ENCODE measurements around the gene KCNIP4. TPM values are rescaled to one million over a fixed set of nuclear protein-coding genes. Genes with fewer than 3 reads are reported as not detected.

KCNIP4 gene
- total and polyA plus RNA-seq, 2 donors (not counting 3 experiments of a cell fraction or from before 2014, with no cell fraction given), result not detected

- BruUV-seq (replicated peaks), result no TSS peak
Observed at GRCh38 chr4:21733894-21734630, 214.5 kb downstream of the KCNIP4 start.

DNA sequence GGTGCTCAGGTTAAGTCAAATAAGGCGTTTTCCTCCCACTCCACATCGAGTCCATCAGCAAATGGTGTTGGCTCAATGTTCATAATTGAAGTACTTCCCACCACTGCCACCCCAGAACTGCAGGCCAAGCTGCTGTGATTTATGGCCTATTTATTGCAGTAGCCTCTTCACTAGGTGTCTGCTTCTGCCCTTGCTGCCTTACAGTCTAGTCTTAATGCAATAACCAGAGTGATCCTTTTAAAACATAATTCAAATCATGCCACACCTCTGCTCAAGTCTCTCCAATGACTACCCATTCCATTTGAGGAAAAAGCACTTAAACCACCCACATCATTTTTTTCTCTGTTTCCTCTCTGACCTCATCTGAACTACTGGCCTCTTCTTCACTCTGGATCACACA lies 220.3 kb downstream of the KCNIP4 start:
- Histone ChIP-seq H4K20me1 (replicated peaks; ENCODE audit: control insufficient read depth, extremely low read depth, insufficient read depth, low read length) (no peaks in the 10 kb centered on the region), H2AFZ (ENCODE audit: low read depth, low read length) (no peak overlapping the region), H3K27ac (ENCODE audit: insufficient read depth, low read depth, low read length) (no peak overlapping the region), H3K27me3 (ENCODE audit: control insufficient read depth in 2 of 2, insufficient read depth in 2 of 2, low read length in 2 of 2) (peaks cover 0 to 2% of the 10 kb centered on the region in 2 experiments), H3K4me2 (ENCODE audit: insufficient read depth, low read length) (no peak overlapping the region), H3K9me3 (replicated peaks; ENCODE audit: control insufficient read depth, insufficient read depth, low read length) (no peaks in the 10 kb centered on the region), H3K9ac (replicated peaks; ENCODE audit: extremely low read depth, insufficient read depth, low read length) (no peak overlapping the region), H3K4me3 (replicated peaks in 1 of 3; ENCODE audit: insufficient read depth in 1 of 3, low read depth in 1 of 3, low read length in 3 of 3) (no peak overlapping the region), H3K36me3 (ENCODE audit: control insufficient read depth in 2 of 2, extremely low read depth in 1 of 2, insufficient read depth in 2 of 2, low read length in 2 of 2) (no peaks in the 10 kb centered on the region), H3K79me2 (ENCODE audit: control insufficient read depth, insufficient read depth, low read length) (no peaks in the 10 kb centered on the region), H3K4me1 (ENCODE audit: control insufficient read depth, extremely low read depth, insufficient read depth, low read length) (peaks cover 5% of the 10 kb centered on the region), H3K9me1 (replicated peaks; ENCODE audit: control insufficient read depth, extremely low read depth, insufficient read depth, low read length) (no peaks in the 10 kb centered on the region)
- intact Hi-C loops (cut with micrococcal nuclease), result loop anchor here (10.0 kb wide), 1 partner anchor 74 kb away; no protein-coding TSS in a partner anchor
- no peak for TF ChIP-seq EZH2 (IDR thresholded peaks at IDR 0.05; ENCODE audit: borderline replicate concordance, low read depth, low read length, severe bottlenecking)
- POLR2A ChIA-PET, result no interaction called here
- FAIRE-seq, result no peak
- BruUV-seq (replicated peaks), result no TSS peak
- dilution Hi-C loops (cut with MboI; ENCODE audit: extremely low pct_ligation_motif_present, low sequenced_read_pairs), result no loop called here
- CTCF ChIA-PET, result no interaction called here
- DNase-seq (ENCODE audit: low read depth, low spot score), result no peak

More at GRCh38 chr4:21733894-21734630, 214.5 kb downstream of the KCNIP4 start:
- no peak for TF ChIP-seq GATA2 (IDR thresholded peaks at IDR 0.05; ENCODE audit: insufficient read depth, insufficient read length, low read depth, low read length)
- ChIA-PET POLR2A (no interaction called here), CTCF (interaction anchor here (1.0 kb wide), 1 partner anchor 18 kb away, joined by 3 read pairs; no protein-coding TSS in a partner anchor)
- dilution Hi-C loops (cut with MboI; ENCODE audit: extremely low pct_ligation_motif_present, low sequenced_read_pairs), result no loop called here
- H3K79me2 ChIP-seq (ENCODE audit: control insufficient read depth, insufficient read depth, low read length), result no peaks in the 10 kb centered on the region
- H3K4me3 ChIP-seq (replicated peaks in 1 of 3; ENCODE audit: insufficient read depth in 1 of 3, low read depth in 1 of 3, low read length in 3 of 3), result no peak overlapping the region
- no peaks in the 10 kb centered on the region for H3K9me3 ChIP-seq (replicated peaks; ENCODE audit: control insufficient read depth, insufficient read depth, low read length)
- H4K20me1 ChIP-seq (replicated peaks; ENCODE audit: control insufficient read depth, extremely low read depth, insufficient read depth, low read length), result no peaks in the 10 kb centered on the region
- H3K27me3 ChIP-seq (ENCODE audit: control insufficient read depth in 2 of 2, insufficient read depth in 2 of 2, low read length in 2 of 2), result peaks cover 0 to 2% of the 10 kb centered on the region in 2 experiments
- H3K9me1 ChIP-seq (replicated peaks; ENCODE audit: control insufficient read depth, extremely low read depth, insufficient read depth, low read length), result no peaks in the 10 kb centered on the region
- DNase-seq (ENCODE audit: low read depth, low spot score), result no peak
- H3K4me1 ChIP-seq (ENCODE audit: control insufficient read depth, extremely low read depth, insufficient read depth, low read length), result no peaks in the 10 kb centered on the region
- intact Hi-C loops (cut with micrococcal nuclease), result no loop called here
- no peak overlapping the region for H3K9ac ChIP-seq (replicated peaks; ENCODE audit: extremely low read depth, insufficient read depth, low read length)
- no peak overlapping the region for H3K27ac ChIP-seq (ENCODE audit: insufficient read depth, low read depth, low read length)
- H3K4me2 ChIP-seq (ENCODE audit: insufficient read depth, low read length), result no peak overlapping the region
- FAIRE-seq, result no peak
- no peaks in the 10 kb centered on the region for H3K36me3 ChIP-seq (ENCODE audit: control insufficient read depth in 2 of 2, extremely low read depth in 1 of 2, insufficient read depth in 2 of 2, low read length in 2 of 2)
- no peak overlapping the region for H2AFZ ChIP-seq (ENCODE audit: low read depth, low read length)

Measured in endothelial cell of umbilical vein (primary cell).